OCI-LY3 (cell line): ENCODE results near the gene NTSR2.

Experiments used
- EZH2phosphoT487 ChIP-seq: fragments of 200-600 bp; shearing (Covaris generic); IDR thresholded peaks from 2 replicates; pipeline ENCODE4 v1.6.1; 2018; ENCODE audit warnings: antibody characterized with exemption, mixed run types, low read depth
- TF ChIP-seq, protein P1 (sequence below): fragments of 200-600, 300-600 bp; sonication (generic); IDR thresholded peaks from 2 replicates; pipeline ENCODE4 v1.5.1; 2014; ENCODE audit warnings: antibody characterized with exemption, low read length, low read depth

DNA sequence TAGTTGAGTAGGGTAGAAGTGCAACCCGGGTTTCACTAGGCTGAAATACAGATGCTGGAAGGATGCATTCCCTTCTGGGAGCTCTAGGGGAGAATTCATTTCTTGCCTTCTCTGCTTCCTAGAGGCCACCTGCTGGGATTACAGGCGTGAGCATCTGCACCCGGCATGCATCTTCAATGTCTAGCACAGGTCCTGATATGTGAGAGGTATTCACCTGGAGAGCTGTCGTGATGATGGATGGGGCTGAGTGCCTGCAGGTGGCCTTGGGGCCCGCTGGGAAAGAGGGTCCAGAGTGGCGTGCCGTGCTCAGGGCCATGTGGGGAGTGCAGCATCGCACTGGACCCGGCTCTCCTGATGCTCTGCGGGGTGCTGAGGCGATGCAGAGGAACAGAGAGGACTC, 6.6 kb upstream of the NTSR2 start:
- TF ChIP-seq, protein P1, sequence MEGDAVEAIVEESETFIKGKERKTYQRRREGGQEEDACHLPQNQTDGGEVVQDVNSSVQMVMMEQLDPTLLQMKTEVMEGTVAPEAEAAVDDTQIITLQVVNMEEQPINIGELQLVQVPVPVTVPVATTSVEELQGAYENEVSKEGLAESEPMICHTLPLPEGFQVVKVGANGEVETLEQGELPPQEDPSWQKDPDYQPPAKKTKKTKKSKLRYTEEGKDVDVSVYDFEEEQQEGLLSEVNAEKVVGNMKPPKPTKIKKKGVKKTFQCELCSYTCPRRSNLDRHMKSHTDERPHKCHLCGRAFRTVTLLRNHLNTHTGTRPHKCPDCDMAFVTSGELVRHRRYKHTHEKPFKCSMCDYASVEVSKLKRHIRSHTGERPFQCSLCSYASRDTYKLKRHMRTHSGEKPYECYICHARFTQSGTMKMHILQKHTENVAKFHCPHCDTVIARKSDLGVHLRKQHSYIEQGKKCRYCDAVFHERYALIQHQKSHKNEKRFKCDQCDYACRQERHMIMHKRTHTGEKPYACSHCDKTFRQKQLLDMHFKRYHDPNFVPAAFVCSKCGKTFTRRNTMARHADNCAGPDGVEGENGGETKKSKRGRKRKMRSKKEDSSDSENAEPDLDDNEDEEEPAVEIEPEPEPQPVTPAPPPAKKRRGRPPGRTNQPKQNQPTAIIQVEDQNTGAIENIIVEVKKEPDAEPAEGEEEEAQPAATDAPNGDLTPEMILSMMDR, result no peak
- TF ChIP-seq EZH2phosphoT487, result no peak
